Fibroblast of pulmonary artery (primary cell): ENCODE results near the gene TIE1.

Experiments
- DNase-seq: peaks from one replicate; pipeline ENCODE4 v3.0.0-alpha.2; 2010; ENCODE audit warnings: low read depth
- H3K4me3 ChIP-seq: replicated peaks from 2 replicates; pipeline ENCODE4 v1.5.1; 2011; ENCODE audit warnings: low read depth, mild to moderate bottlenecking, control low read depth, low read length, moderate library complexity
- TF ChIP-seq, protein P1 (sequence below): IDR thresholded peaks from 2 replicates; pipeline ENCODE4 v1.5.1; 2011; ENCODE audit warnings: mild to moderate bottlenecking, control low read depth, low read length, inconsistent platforms; ENCODE audit errors: missing control alignments

TIE1 gene

DNA sequence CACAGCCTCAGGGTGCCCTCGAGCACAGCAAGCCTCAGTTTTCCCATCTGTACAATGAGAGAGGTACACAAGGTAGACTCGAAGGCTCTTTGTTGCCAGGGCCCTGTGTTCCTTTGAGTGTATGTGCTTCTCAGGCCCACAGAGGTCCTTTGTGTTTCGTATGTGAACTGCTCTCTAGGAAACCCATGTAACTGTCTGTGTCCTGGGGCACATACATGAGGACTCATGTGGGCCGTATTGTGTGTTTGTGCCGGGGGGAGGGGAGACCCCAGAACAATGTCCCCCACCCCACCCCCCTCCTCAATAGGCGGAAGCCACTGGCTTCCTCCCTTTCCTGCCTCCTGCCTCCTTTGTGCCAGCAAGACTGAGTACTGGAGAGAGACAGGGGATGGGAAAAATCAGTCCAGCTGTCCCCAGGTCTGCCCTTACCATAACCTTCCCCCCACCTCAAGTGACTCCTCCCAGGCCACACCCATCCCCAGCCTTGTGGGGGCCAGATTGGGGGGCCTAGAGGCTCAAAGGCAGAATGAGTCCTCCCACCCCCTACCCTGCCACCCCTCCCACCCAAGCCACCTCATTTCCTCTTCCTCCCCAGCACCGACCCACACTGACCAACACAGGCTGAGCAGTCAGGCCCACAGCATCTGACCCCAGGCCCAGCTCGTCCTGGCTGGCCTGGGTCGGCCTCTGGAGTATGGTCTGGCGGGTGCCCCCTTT is at the start of gene TIE1:
Gene TIE1, plus strand, starts transcription at position 605 of the 717 bp plus-strand sequence. Its CDS starts 90 bp downstream, at position 695.
- H3K4me3 ChIP-seq, result peak within 1 kb of the TSS; percentile 42
- TF ChIP-seq, protein P1, sequence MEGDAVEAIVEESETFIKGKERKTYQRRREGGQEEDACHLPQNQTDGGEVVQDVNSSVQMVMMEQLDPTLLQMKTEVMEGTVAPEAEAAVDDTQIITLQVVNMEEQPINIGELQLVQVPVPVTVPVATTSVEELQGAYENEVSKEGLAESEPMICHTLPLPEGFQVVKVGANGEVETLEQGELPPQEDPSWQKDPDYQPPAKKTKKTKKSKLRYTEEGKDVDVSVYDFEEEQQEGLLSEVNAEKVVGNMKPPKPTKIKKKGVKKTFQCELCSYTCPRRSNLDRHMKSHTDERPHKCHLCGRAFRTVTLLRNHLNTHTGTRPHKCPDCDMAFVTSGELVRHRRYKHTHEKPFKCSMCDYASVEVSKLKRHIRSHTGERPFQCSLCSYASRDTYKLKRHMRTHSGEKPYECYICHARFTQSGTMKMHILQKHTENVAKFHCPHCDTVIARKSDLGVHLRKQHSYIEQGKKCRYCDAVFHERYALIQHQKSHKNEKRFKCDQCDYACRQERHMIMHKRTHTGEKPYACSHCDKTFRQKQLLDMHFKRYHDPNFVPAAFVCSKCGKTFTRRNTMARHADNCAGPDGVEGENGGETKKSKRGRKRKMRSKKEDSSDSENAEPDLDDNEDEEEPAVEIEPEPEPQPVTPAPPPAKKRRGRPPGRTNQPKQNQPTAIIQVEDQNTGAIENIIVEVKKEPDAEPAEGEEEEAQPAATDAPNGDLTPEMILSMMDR, result no peak
- peak; percentile 49 for DNase-seq

DNA sequence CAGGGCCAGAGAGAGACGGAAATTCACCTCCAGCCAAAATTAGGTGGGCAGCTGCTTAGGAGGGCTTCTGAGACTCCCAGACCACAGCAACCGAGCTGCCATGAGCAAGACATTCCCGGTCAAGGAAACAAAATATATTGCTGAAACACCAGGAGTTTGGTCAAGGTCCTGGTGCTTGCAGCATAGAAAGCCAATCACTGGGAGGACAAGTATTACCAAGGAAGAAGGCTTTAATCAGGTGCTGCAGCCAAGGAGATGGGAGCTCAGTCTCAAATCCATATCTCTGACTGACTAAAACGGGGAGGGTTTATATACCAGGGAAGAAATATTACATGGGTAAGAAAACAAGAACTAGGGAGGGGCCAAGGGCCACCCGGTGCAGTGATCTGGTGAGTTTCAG is 49.8 kb upstream of the TIE1 start:
- no peak overlapping the region for H3K4me3 ChIP-seq
- TF ChIP-seq, protein P1, result no peak
- DNase-seq, result no peak

GRCh38 chr1:43252225-43252624 is 48.6 kb upstream of the TIE1 start:
- H3K4me3 ChIP-seq, result no peak overlapping the region

GRCh38 chr1:43253173-43253572 is 47.6 kb upstream of the TIE1 start:
- no peak overlapping the region for H3K4me3 ChIP-seq
- no peak for DNase-seq
- TF ChIP-seq, protein P1, result no peak

More at GRCh38 chr1:43252225-43252624, 48.6 kb upstream of the TIE1 start:
- TF ChIP-seq, protein P1, result no peak
- no peak for DNase-seq

DNA sequence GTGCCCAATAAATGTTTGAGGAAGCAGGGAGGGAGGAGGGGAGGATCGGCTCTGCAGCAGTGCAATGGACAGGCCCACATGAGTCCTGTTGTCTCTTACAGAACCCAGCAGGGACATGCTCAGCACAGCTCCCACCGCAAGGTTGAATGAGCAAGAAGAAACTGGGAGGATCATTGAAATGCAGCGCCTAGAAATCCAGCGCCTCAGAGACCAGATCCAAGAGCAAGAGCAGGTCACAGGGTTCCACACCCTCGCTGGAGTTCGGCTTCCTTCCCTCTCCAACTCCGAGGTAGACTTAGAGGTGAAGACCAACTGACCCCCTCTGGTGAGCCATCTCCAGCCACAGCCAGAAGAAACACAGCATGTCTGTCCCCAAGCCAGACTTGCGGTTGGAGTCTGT is 46.9 kb upstream of the TIE1 start:
- TF ChIP-seq, protein P1, result no peak
- no peak for DNase-seq
- no peak overlapping the region for H3K4me3 ChIP-seq

- TF ChIP-seq, protein P1, result no peak
- H3K4me3 ChIP-seq, result no peak overlapping the region
- no peak for DNase-seq
These were observed 45.2 kb upstream of the TIE1 start for GRCh38 chr1:43255438-43256210.
